ENCODE measurements around the gene RANBP1. TPM values are rescaled to one million over a fixed set of nuclear protein-coding genes. Genes with fewer than 3 reads are reported as not detected.

RANBP1 gene
- total and polyA plus RNA-seq, 9 of the 15 experiments (the other 6 are each of a cell fraction or from before 2014, with no cell fraction given) = 162 to 2,891 (median 1,289) TPM

GRCh38 chr22:20071524-20071972, 44.4 kb upstream of the RANBP1 start (continued):
- TF ChIP-seq, protein P1, sequence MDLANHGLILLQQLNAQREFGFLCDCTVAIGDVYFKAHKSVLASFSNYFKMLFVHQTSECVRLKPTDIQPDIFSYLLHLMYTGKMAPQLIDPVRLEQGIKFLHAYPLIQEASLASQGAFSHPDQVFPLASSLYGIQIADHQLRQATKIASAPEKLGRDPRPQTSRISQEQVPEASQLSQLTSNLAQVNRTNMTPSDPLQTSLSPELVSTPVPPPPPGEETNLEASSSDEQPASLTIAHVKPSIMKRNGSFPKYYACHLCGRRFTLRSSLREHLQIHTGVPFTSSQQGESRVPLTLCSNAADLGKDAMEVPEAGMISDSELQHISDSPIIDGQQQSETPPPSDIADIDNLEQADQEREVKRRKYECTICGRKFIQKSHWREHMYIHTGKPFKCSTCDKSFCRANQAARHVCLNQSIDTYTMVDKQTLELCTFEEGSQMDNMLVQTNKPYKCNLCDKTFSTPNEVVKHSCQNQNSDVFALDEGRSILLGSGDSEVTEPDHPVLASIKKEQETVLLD (IDR thresholded peaks at IDR 0.05) = no peak
- TF ChIP-seq ZNF79 (CRISPR knock-in tag; IDR thresholded peaks at IDR 0.05; ENCODE audit: low read depth) (no peak), PYGO2 (tag; IDR thresholded peaks at IDR 0.05) (no peak), GATAD2A (IDR thresholded peaks at IDR 0.05) (no peak), RBM34 (IDR thresholded peaks at IDR 0.05; ENCODE audit: borderline replicate concordance, insufficient read depth, low read length) (no peak), HDAC8 (tag; IDR thresholded peaks at IDR 0.05) (0 out of 2 replicates have a peak, but pooled peaks have one; percentile 28), STAG1 (CRISPR knock-in tag; IDR thresholded peaks at IDR 0.05; ENCODE audit: borderline replicate concordance) (no peak), BHLHE40 (IDR thresholded peaks at IDR 0.05; ENCODE audit: low read length) (no peak; the same call in 1 of the 2 replicates), SMAD1 (IDR thresholded peaks at IDR 0.05; ENCODE audit: low read depth, low read length, partially characterized antibody) (no peak), MCM5 (IDR thresholded peaks at IDR 0.05; ENCODE audit: low read depth) (no peak), STAT5A (IDR thresholded peaks at IDR 0.05; ENCODE audit: borderline replicate concordance, low read length) (no peak; the same call in 1 of the 2 replicates), ZNF77 (CRISPR knock-in tag; IDR thresholded peaks at IDR 0.05) (no peak), ZNF655 (CRISPR knock-in tag; IDR thresholded peaks at IDR 0.05) (no peak), ZNF696 (CRISPR knock-in tag; conservative IDR thresholded peaks at IDR 0.05) (0 out of 2 replicates have a peak, but pooled peaks have one; percentile 7), FIP1L1 (IDR thresholded peaks at IDR 0.05; ENCODE audit: low read depth, low read length, poor library complexity, severe bottlenecking) (no peak), TAF1 (IDR thresholded peaks at IDR 0.05; ENCODE audit: control insufficient read depth, extremely low read depth, insufficient read depth, low read length, severe bottlenecking) (no peak), HOXB6 (CRISPR knock-in tag; IDR thresholded peaks at IDR 0.05; ENCODE audit: borderline replicate concordance) (no peak), TFE3 (CRISPR knock-in tag; IDR thresholded peaks at IDR 0.05) (peak; percentile 7; the same call in 1 of the 2 replicates), BRCA1 (IDR thresholded peaks at IDR 0.05) (no peak), BRCA1 (CRISPR knock-in tag; IDR thresholded peaks at IDR 0.05) (no peak), ZNF23 (CRISPR knock-in tag; IDR thresholded peaks at IDR 0.05) (peak; percentile 8; the same call in 1 of the 2 replicates), TAF9B (IDR thresholded peaks at IDR 0.05; ENCODE audit: partially characterized antibody) (no peak), HEY1 (CRISPR knock-in tag; IDR thresholded peaks at IDR 0.05; ENCODE audit: borderline replicate concordance) (0 out of 2 replicates have a peak, but pooled peaks have one; percentile 58), MTA1 (IDR thresholded peaks at IDR 0.05; ENCODE audit: borderline replicate concordance) (no peak), GATA2 (CRISPR knock-in tag; IDR thresholded peaks at IDR 0.05) (no peak), KAT2B (IDR thresholded peaks at IDR 0.05; ENCODE audit: low read depth, low read length) (no peak), CCAR2 (IDR thresholded peaks at IDR 0.05; ENCODE audit: low read depth, low read length) (no peak), TEAD1 (CRISPR knock-in tag; IDR thresholded peaks at IDR 0.05) (peak in 1 of 2 experiments; percentile 65; a peak in 1 of 4 replicates), DPF2 (IDR thresholded peaks at IDR 0.05) (no peak)

Data from K562 (cell line).